Activated T-cell treated with anti-CD3 and anti-CD28 coated beads, Interleukin-2, amount 50 U/mL, for 72 hours (primary cell): ENCODE results near the gene HOXD9. TPM values are rescaled to one million over a fixed set of nuclear protein-coding genes. Genes with fewer than 3 reads are reported as not detected.

Experiments used
- ATAC-seq, 2 donors: fragments of 150-1000 bp; cut with Tn5 transposase; replicated peaks in 1 of 2; 2 replicates each; pipeline ENCODE4 v1.10.0; 2021; ENCODE audit warnings: moderate library complexity in 2 of 2, mild to moderate bottlenecking in 1 of 2
- DNase-seq, 2 donors: peaks; one replicate each; pipeline ENCODE4 v3.0.0; 2021 to 2022; ENCODE audit warnings: mixed read lengths in 1 of 2
- H3K27ac Mint-ChIP-seq: one replicate; pipeline ENCODE4 v1.8.0; 2022; ENCODE audit warnings: mild to moderate bottlenecking, moderate library complexity, mixed read lengths
- H3K27me3 Mint-ChIP-seq: one replicate; pipeline ENCODE4 v1.8.0; 2022; ENCODE audit warnings: low read depth, mixed read lengths
- H3K36me3 Mint-ChIP-seq, 2 donors: one replicate each; pipeline ENCODE4 v1.8.0; 2022; ENCODE audit warnings: mixed read lengths in 2 of 2, mild to moderate bottlenecking in 1 of 2; ENCODE audit not compliant: insufficient read depth in 2 of 2
- H3K4me1 Mint-ChIP-seq: one replicate; pipeline ENCODE4 v1.8.0; 2022; ENCODE audit warnings: low read depth, mixed read lengths
- H3K4me3 Mint-ChIP-seq, 2 donors: one replicate each; pipeline ENCODE4 v1.8.0; 2022; ENCODE audit warnings: mild to moderate bottlenecking in 2 of 2, mixed read lengths in 2 of 2, moderate library complexity in 2 of 2
- H3K9me3 Mint-ChIP-seq, 2 donors: one replicate each; pipeline ENCODE4 v1.8.0; 2022; ENCODE audit warnings: mixed read lengths in 2 of 2
- total RNA-seq, 2 donors: library from RNA; stranded (reverse); gene quantifications; one replicate each; pipeline ENCODE4 v1.2.3, GENCODE V29; 2022

Gene HOXD9
- total RNA-seq, 2 donors from 2014 or later: not detected

- Mint-ChIP-seq H3K4me1 (peaks cover 24% of the 10 kb centered on the region), H3K27ac (no peak overlapping the region), H3K36me3 (peaks cover 0 to 2% of the 10 kb centered on the region in 2 donors), H3K27me3 (peaks cover 92% of the 10 kb centered on the region), H3K4me3 (no peak overlapping the region), H3K9me3 (no peaks in the 10 kb centered on the region)
- DNase-seq (no peak), ATAC-seq (no peak)
These were observed 24.0 kb upstream of the HOXD9 start for GRCh38 chr2:176098366-176099158.

GRCh38 chr2:176099159-176099727 lies 23.3 kb upstream of the HOXD9 start:
- Mint-ChIP-seq H3K36me3 (peaks cover 0 to 2% of the 10 kb centered on the region in 2 donors), H3K9me3 (no peaks in the 10 kb centered on the region), H3K4me1 (peaks cover 25% of the 10 kb centered on the region), H3K4me3 (no peak overlapping the region), H3K27me3 (peaks cover 92% of the 10 kb centered on the region), H3K27ac (no peak overlapping the region)
- DNase-seq (no peak), ATAC-seq (no peak)

- Mint-ChIP-seq H3K4me1 (peaks cover 32% of the 10 kb centered on the region), H3K27me3 (peaks cover 92% of the 10 kb centered on the region), H3K36me3 (peaks cover 0 to 2% of the 10 kb centered on the region in 2 donors), H3K4me3 (no peak within 1 kb of the TSS), H3K27ac (no peak within 1 kb of the TSS), H3K9me3 (no peaks in the 10 kb centered on the region)
- no peak for DNase-seq
- no peak for ATAC-seq
These were observed 22.6 kb upstream of the HOXD9 start, which contains the start of gene HOXD12 for GRCh38 chr2:176099728-176100546. TSS of gene HOXD12 (plus strand) at chr2:176099795. CDS start at chr2:176099802, 7 bp downstream.

GRCh38 chr2:176100547-176101140 lies 21.9 kb upstream of the HOXD9 start:
- Mint-ChIP-seq H3K36me3 (peaks cover 0 to 2% of the 10 kb centered on the region in 2 donors), H3K27ac (no peak overlapping the region), H3K27me3 (peaks cover 92% of the 10 kb centered on the region), H3K4me3 (no peak overlapping the region), H3K4me1 (peaks cover 39% of the 10 kb centered on the region), H3K9me3 (no peaks in the 10 kb centered on the region)
- ATAC-seq (no peak), DNase-seq (no peak)

GRCh38 chr2:176101216-176101830 lies 21.2 kb upstream of the HOXD9 start:
- H3K27me3 Mint-ChIP-seq: peaks cover 92% of the 10 kb centered on the region
- no peak for DNase-seq
- H3K4me3 Mint-ChIP-seq: no peak overlapping the region
- ATAC-seq: no peak
- H3K27ac Mint-ChIP-seq: no peak overlapping the region
- peaks cover 46% of the 10 kb centered on the region for H3K4me1 Mint-ChIP-seq
- H3K9me3 Mint-ChIP-seq: no peaks in the 10 kb centered on the region
- H3K36me3 Mint-ChIP-seq: peaks cover 0 to 5% of the 10 kb centered on the region in 2 donors

GRCh38 chr2:176101842-176102241 lies 20.7 kb upstream of the HOXD9 start:
- DNase-seq (no peak), ATAC-seq (no peak)
- H3K4me3 Mint-ChIP-seq: no peak overlapping the region
- peaks cover 43% of the 10 kb centered on the region for H3K4me1 Mint-ChIP-seq
- H3K36me3 Mint-ChIP-seq: peaks cover 0 to 5% of the 10 kb centered on the region in 2 donors
- H3K27me3 Mint-ChIP-seq: peaks cover 89% of the 10 kb centered on the region
- no peak overlapping the region for H3K27ac Mint-ChIP-seq
- H3K9me3 Mint-ChIP-seq: no peaks in the 10 kb centered on the region

GRCh38 chr2:176102309-176102866 lies 20.1 kb upstream of the HOXD9 start:
- Mint-ChIP-seq H3K9me3 (no peaks in the 10 kb centered on the region), H3K27ac (no peak overlapping the region), H3K36me3 (peaks cover 0 to 5% of the 10 kb centered on the region in 2 donors), H3K27me3 (peaks cover 83% of the 10 kb centered on the region), H3K4me1 (peaks cover 37% of the 10 kb centered on the region), H3K4me3 (no peak overlapping the region)
- DNase-seq: no peak
- no peak for ATAC-seq

- no peak overlapping the region for H3K27ac Mint-ChIP-seq
- DNase-seq: no peak
- peaks cover 0 to 5% of the 10 kb centered on the region in 2 donors for H3K36me3 Mint-ChIP-seq
- peaks cover 30% of the 10 kb centered on the region for H3K4me1 Mint-ChIP-seq
- H3K4me3 Mint-ChIP-seq: no peak overlapping the region
- ATAC-seq: no peak
- no peaks in the 10 kb centered on the region for H3K9me3 Mint-ChIP-seq
- peaks cover 75% of the 10 kb centered on the region for H3K27me3 Mint-ChIP-seq
These were observed 19.3 kb upstream of the HOXD9 start for GRCh38 chr2:176103194-176103593.

- ATAC-seq: no peak
- Mint-ChIP-seq H3K4me1 (peaks cover 32% of the 10 kb centered on the region), H3K36me3 (peaks cover 0 to 5% of the 10 kb centered on the region in 2 donors), H3K4me3 (peak overlapping the region in 1 of 2 donors; percentile 54), H3K27ac (no peak overlapping the region), H3K9me3 (no peaks in the 10 kb centered on the region), H3K27me3 (peaks cover 76% of the 10 kb centered on the region)
- no peak for DNase-seq
These were observed 18.7 kb upstream of the HOXD9 start for GRCh38 chr2:176103742-176104315.

- peaks cover 39% of the 10 kb centered on the region for H3K4me1 Mint-ChIP-seq
- no peak overlapping the region for H3K27ac Mint-ChIP-seq
- peak overlapping the region; percentile 54 to 75 for H3K4me3 Mint-ChIP-seq
- ATAC-seq (peak; percentile 35 to 39), DNase-seq (no peak)
- H3K36me3 Mint-ChIP-seq: peaks cover 2 to 5% of the 10 kb centered on the region in 2 donors
- H3K9me3 Mint-ChIP-seq: no peaks in the 10 kb centered on the region
- peaks cover 76% of the 10 kb centered on the region for H3K27me3 Mint-ChIP-seq
These were observed 18.0 kb upstream of the HOXD9 start for GRCh38 chr2:176104316-176105077.

- H3K4me1 Mint-ChIP-seq: peaks cover 43% of the 10 kb centered on the region
- peaks cover 2 to 5% of the 10 kb centered on the region in 2 donors for H3K36me3 Mint-ChIP-seq
- DNase-seq (no peak), ATAC-seq (no peak)
- H3K9me3 Mint-ChIP-seq: no peaks in the 10 kb centered on the region
- H3K27ac Mint-ChIP-seq: no peak overlapping the region
- peaks cover 81% of the 10 kb centered on the region for H3K27me3 Mint-ChIP-seq
- H3K4me3 Mint-ChIP-seq: peak overlapping the region; percentile 49 to 54
These were observed 17.3 kb upstream of the HOXD9 start for GRCh38 chr2:176105078-176105729.
